HEK293T (cell line): ENCODE measurements around the gene PLD5.

Experiments used
- CTCF ChIA-PET: fragments of 350-600 bp; formaldehyde crosslinking; extraction: SDS; loops from one replicate; lab custom pipeline; 2021; ENCODE audit warnings: antibody characterized with exemption, inconsistent platforms; lab: Yijun Ruan, JAX
- POLR2A ChIA-PET: fragments of 350-600 bp; formaldehyde crosslinking; extraction: SDS; loops from one replicate; lab custom pipeline; 2020; ENCODE audit warnings: antibody characterized with exemption, inconsistent platforms; lab: Yijun Ruan, JAX
- DNase-seq: peaks from one replicate; pipeline ENCODE4 v3.0.0; 2012; ENCODE audit warnings: mixed read lengths; ENCODE audit errors: extremely low spot score
- ARNT ChIP-seq: fragments of 450-650 bp; IDR thresholded peaks from 2 replicates; pipeline ENCODE4 v1.6.1; 2017; ENCODE audit warnings: mild to moderate bottlenecking
- BHLHE40 ChIP-seq: fragments of 450-650 bp; IDR thresholded peaks from 2 replicates; pipeline ENCODE4 v1.6.1; 2016; ENCODE audit warnings: mild to moderate bottlenecking, moderate library complexity, borderline replicate concordance
- CTBP1 ChIP-seq: fragments of 450-650 bp; IDR thresholded peaks from 2 replicates; pipeline ENCODE4 v1.6.1; 2016; ENCODE audit warnings: borderline replicate concordance
- ELF4 ChIP-seq: fragments of 450-650 bp; IDR thresholded peaks from 2 replicates; pipeline ENCODE4 v1.6.1; 2017; ENCODE audit warnings: antibody characterized with exemption
- FOXA1 ChIP-seq: fragments of 450-650 bp; IDR thresholded peaks from 2 replicates; pipeline ENCODE4 v1.6.1; 2016; ENCODE audit warnings: mild to moderate bottlenecking
- FOXK2 ChIP-seq: fragments of 450-650 bp; IDR thresholded peaks from 2 replicates; pipeline ENCODE4 v1.6.1; 2016; ENCODE audit warnings: mild to moderate bottlenecking
- FOXM1 ChIP-seq: fragments of 450-650 bp; IDR thresholded peaks from 2 replicates; pipeline ENCODE4 v1.6.1; 2017; ENCODE audit warnings: mild to moderate bottlenecking, borderline replicate concordance
- HDGF ChIP-seq: fragments of 450-650 bp; IDR thresholded peaks from 2 replicates; pipeline ENCODE4 v1.6.1; 2017; ENCODE audit warnings: antibody characterized with exemption, borderline replicate concordance
- L3MBTL2 ChIP-seq: fragments of 450-650 bp; conservative IDR thresholded peaks from 2 replicates; pipeline ENCODE4 v1.6.1; 2016; ENCODE audit warnings: mild to moderate bottlenecking
- LEF1 ChIP-seq: fragments of 450-650 bp; IDR thresholded peaks from 2 replicates; pipeline ENCODE4 v1.6.1; 2017; ENCODE audit warnings: mild to moderate bottlenecking, borderline replicate concordance
- NFRKB ChIP-seq: fragments of 450-650 bp; IDR thresholded peaks from 2 replicates; pipeline ENCODE4 v1.6.1; 2016; ENCODE audit warnings: mild to moderate bottlenecking, moderate library complexity
- PKNOX1 ChIP-seq: fragments of 450-650 bp; IDR thresholded peaks from 2 replicates; pipeline ENCODE4 v1.6.1; 2016
- SP1 ChIP-seq: fragments of 450-650 bp; IDR thresholded peaks from 2 replicates; pipeline ENCODE4 v1.6.1; 2017
- SUZ12 ChIP-seq: fragments of 450-650 bp; IDR thresholded peaks from 2 replicates; pipeline ENCODE4 v1.6.1; 2016; ENCODE audit warnings: mild to moderate bottlenecking
- TARDBP ChIP-seq: fragments of 450-650 bp; IDR thresholded peaks from 2 replicates; pipeline ENCODE4 v1.6.1; 2016
- ZNF384 ChIP-seq: fragments of 450-650 bp; IDR thresholded peaks from 2 replicates; pipeline ENCODE4 v1.6.1; 2016

Gene PLD5

GRCh38 chr1:242522996-242523718, 1.3 kb downstream of the PLD5 start:
- DNase-seq, result no peak
- TF ChIP-seq SUZ12 (no peak), FOXK2 (no peak), NFRKB (no peak), L3MBTL2 (no peak), BHLHE40 (no peak), LEF1 (no peak), ARNT (no peak), CTBP1 (no peak), ZNF384 (no peak), FOXM1 (no peak), SP1 (no peak), PKNOX1 (no peak), TARDBP (no peak), ELF4 (no peak), HDGF (no peak), FOXA1 (no peak)
- ChIA-PET CTCF (interaction anchor here (1.2 kb wide), 1 partner anchor 129 kb away, joined by 5 read pairs; no protein-coding TSS in a partner anchor), POLR2A (interaction anchor here (0.6 kb wide), 1 partner anchor 1557 kb away, joined by 3 read pairs; no protein-coding TSS in a partner anchor)

- ChIA-PET POLR2A (no interaction called here), CTCF (no interaction called here)
- no peak for DNase-seq
- TF ChIP-seq BHLHE40 (no peak), SP1 (no peak), SUZ12 (no peak), ELF4 (no peak), ARNT (no peak), LEF1 (no peak), ZNF384 (no peak), PKNOX1 (no peak), FOXA1 (no peak), FOXM1 (no peak), CTBP1 (no peak), NFRKB (no peak), TARDBP (no peak), HDGF (no peak), L3MBTL2 (no peak), FOXK2 (no peak)
Measured at GRCh38 chr1:242522304-242522945, 2.1 kb downstream of the PLD5 start.

GRCh38 chr1:242515555-242515954, 8.9 kb downstream of the PLD5 start:
- DNase-seq, result no peak
- TF ChIP-seq NFRKB, result no peak
- TF ChIP-seq ZNF384, result no peak
- TF ChIP-seq FOXK2, result no peak
- no peak for TF ChIP-seq ELF4
- TF ChIP-seq PKNOX1, result no peak
- no peak for TF ChIP-seq FOXA1
- TF ChIP-seq LEF1, result no peak
- no peak for TF ChIP-seq FOXM1
- TF ChIP-seq SP1, result no peak
- ChIA-PET POLR2A (no interaction called here), CTCF (no interaction called here)

GRCh38 chr1:242506724-242507123, 17.8 kb downstream of the PLD5 start:
- ChIA-PET CTCF (interaction anchor here (0.6 kb wide), 1 partner anchor 19 kb away, joined by 3 read pairs; no protein-coding TSS in a partner anchor), POLR2A (no interaction called here)
- DNase-seq, result no peak
- no peak for TF ChIP-seq TARDBP
- TF ChIP-seq FOXM1, result no peak
- no peak for TF ChIP-seq FOXK2
- TF ChIP-seq PKNOX1, result no peak
- TF ChIP-seq ELF4, result no peak
- TF ChIP-seq ZNF384, result no peak
- no peak for TF ChIP-seq HDGF
- no peak for TF ChIP-seq SP1

GRCh38 chr1:242489545-242489944, 35.0 kb downstream of the PLD5 start:
- no peak for DNase-seq
- TF ChIP-seq HDGF (no peak), L3MBTL2 (no peak), ZNF384 (no peak), SP1 (no peak), NFRKB (no peak), SUZ12 (no peak), BHLHE40 (no peak), PKNOX1 (no peak), LEF1 (no peak), FOXM1 (no peak), FOXA1 (no peak), FOXK2 (no peak), CTBP1 (no peak), ELF4 (no peak), ARNT (no peak), TARDBP (no peak)
- ChIA-PET POLR2A (no interaction called here), CTCF (no interaction called here)
